Breast epithelium (tissue), 4 donors: ENCODE measurements around the gene CTCFL. TPM values are rescaled to one million over a fixed set of nuclear protein-coding genes. Genes with fewer than 3 reads are reported as not detected.

Source experiments
- DNase-seq, 2 donors: peaks; one replicate each; pipeline ENCODE4 v3.0.0-alpha.2; 2019; ENCODE audit warnings: low spot score in 2 of 2
- H3K27ac ChIP-seq, 2 donors: fragments of 200-600 bp; sonication (generic) in 1 of 2; one replicate each; pipeline ENCODE4 v1.5.1; 2016 to 2019; ENCODE audit warnings: mild to moderate bottlenecking in 1 of 2
- H3K27me3 ChIP-seq, 2 donors: fragments of 200-600 bp; sonication (generic) in 1 of 2; one replicate each; pipeline versions ENCODE4 v1.5.1 to v1.6.0; 2017 to 2019; ENCODE audit warnings: control low read depth in 1 of 2, mild to moderate bottlenecking in 1 of 2
- H3K36me3 ChIP-seq: fragments of 200-600 bp; one replicate; pipeline ENCODE4 v1.5.1; 2019
- H3K4me1 ChIP-seq, 2 donors: fragments of 200-600 bp; sonication (generic); one replicate each; pipeline ENCODE4 v1.5.1; 2016 to 2019; ENCODE audit warnings: control low read depth in 1 of 2
- H3K4me3 ChIP-seq, 3 donors: fragments of 200-600 bp; sonication (generic); 1 replicate in 2 of 3; 2 replicates in 1 of 3; pipeline ENCODE4 v1.5.1; 2016 to 2019; ENCODE audit warnings: mild to moderate bottlenecking in 3 of 3, moderate library complexity in 2 of 3
- H3K9me3 ChIP-seq, 2 donors: fragments of 200-600 bp; sonication (generic) in 1 of 2; one replicate each; pipeline ENCODE4 v1.5.1; 2016 to 2019; ENCODE audit warnings: control low read depth in 1 of 2
- POLR2A ChIP-seq: fragments of 450-650 bp; IDR thresholded peaks from one replicate; pipeline ENCODE4 v1.6.1; 2016; ENCODE audit warnings: antibody characterized with exemption, mild to moderate bottlenecking, moderate library complexity
- POLR2AphosphoS5 ChIP-seq, 3 donors: sonication (generic); formaldehyde crosslinking; IDR thresholded peaks; one replicate each; pipeline ENCODE4 v1.6.1; 2017; ENCODE audit warnings: antibody characterized with exemption in 3 of 3
- intact Hi-C: fragments of 100-400 bp; cut with DNase I; formaldehyde crosslinking; loops from one replicate; pipeline ENCODE4 v1.15.1; 2023; ENCODE audit warnings: low total_unique reads
- total RNA-seq, 3 donors: library from RNA; depleted of rRNA; stranded (reverse); fragments of >200 nt; gene quantifications; one replicate each; pipeline ENCODE4 v1.1.0, GENCODE V29; 2016
- TF ChIP-seq, protein P1 (sequence below), 3 donors: fragments of 450-650 bp; IDR thresholded peaks; one replicate each; pipeline ENCODE4 v1.5.1; 2016 to 2017; ENCODE audit warnings: antibody characterized with exemption in 3 of 3, mild to moderate bottlenecking in 3 of 3, moderate library complexity in 3 of 3

CTCFL gene
- total RNA-seq, 3 donors from 2014 or later = not detected

DNA sequence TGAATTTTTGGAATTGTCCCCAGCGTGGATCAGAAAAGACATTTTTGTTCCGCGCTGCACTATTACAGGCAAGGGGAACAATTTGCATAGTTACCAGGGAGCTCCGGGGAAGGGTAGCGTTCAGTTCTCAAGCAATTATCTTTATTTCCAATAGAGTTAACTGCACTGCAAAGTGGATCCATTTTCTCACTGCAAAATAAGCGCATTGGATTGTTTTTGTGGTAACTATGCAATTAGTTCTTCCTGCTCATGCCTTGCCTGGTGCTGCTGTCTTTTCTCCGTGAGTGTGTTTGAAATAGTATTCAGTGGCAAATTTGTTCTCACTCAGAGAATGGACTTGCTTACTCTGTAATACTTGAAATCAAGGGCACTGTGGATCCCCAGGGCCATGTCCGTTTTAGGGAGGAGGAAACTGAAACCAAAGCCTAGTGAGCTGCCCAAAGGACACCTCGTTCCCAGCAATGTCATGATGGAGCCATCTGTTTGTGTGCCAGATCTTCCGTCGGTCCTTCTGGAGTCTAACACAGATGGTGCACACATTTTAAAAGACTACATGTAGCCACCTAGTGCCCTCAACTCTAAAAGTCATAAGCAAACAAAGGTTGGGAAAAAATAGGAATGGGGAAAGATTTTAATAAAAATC lies 28.6 kb upstream of the CTCFL start:
- H3K4me1 ChIP-seq = no peaks in the 10 kb centered on the region
- intact Hi-C loops = no loop called here
- H3K4me3 ChIP-seq = no peak overlapping the region
- H3K27me3 ChIP-seq = peaks cover 0 to 14% of the 10 kb centered on the region in 2 donors
- H3K36me3 ChIP-seq = no peaks in the 10 kb centered on the region
- no peak overlapping the region for H3K27ac ChIP-seq
- DNase-seq = no peak
- no peak for TF ChIP-seq POLR2AphosphoS5 (IDR thresholded peaks at IDR 0.05)
- TF ChIP-seq POLR2A = no peak
- TF ChIP-seq, protein P1, sequence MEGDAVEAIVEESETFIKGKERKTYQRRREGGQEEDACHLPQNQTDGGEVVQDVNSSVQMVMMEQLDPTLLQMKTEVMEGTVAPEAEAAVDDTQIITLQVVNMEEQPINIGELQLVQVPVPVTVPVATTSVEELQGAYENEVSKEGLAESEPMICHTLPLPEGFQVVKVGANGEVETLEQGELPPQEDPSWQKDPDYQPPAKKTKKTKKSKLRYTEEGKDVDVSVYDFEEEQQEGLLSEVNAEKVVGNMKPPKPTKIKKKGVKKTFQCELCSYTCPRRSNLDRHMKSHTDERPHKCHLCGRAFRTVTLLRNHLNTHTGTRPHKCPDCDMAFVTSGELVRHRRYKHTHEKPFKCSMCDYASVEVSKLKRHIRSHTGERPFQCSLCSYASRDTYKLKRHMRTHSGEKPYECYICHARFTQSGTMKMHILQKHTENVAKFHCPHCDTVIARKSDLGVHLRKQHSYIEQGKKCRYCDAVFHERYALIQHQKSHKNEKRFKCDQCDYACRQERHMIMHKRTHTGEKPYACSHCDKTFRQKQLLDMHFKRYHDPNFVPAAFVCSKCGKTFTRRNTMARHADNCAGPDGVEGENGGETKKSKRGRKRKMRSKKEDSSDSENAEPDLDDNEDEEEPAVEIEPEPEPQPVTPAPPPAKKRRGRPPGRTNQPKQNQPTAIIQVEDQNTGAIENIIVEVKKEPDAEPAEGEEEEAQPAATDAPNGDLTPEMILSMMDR (IDR thresholded peaks at IDR 0.05) = no peak
- no peaks in the 10 kb centered on the region for H3K9me3 ChIP-seq

DNA sequence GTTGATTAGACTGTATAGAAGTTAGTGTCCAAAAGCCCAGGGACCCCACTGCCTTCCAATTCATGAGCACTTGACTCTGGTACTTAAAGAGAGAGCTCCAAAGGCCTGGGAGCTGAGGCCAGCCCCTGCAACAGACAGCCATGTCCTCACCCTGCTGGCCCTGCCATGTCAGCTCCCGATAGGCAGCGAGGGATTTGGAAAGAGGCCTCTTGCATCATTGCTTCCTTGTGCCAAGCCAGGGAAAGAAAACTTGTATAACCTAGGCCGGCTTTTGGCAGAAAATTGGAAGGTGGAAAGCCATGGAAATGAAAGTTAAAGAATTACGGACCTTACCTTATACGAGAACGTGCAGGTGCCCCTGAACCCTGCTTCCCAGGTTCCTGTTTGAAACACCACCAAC lies 27.5 kb upstream of the CTCFL start:
- Histone ChIP-seq H3K9me3 (no peaks in the 10 kb centered on the region), H3K4me1 (no peaks in the 10 kb centered on the region), H3K27ac (no peak overlapping the region), H3K27me3 (peaks cover 0 to 13% of the 10 kb centered on the region in 2 donors), H3K4me3 (no peak overlapping the region), H3K36me3 (no peaks in the 10 kb centered on the region)
- intact Hi-C loops = no loop called here
- TF ChIP-seq POLR2A (no peak), POLR2AphosphoS5 (IDR thresholded peaks at IDR 0.05) (no peak)
- TF ChIP-seq, protein P1 (IDR thresholded peaks at IDR 0.05) = no peak
- no peak for DNase-seq

DNA sequence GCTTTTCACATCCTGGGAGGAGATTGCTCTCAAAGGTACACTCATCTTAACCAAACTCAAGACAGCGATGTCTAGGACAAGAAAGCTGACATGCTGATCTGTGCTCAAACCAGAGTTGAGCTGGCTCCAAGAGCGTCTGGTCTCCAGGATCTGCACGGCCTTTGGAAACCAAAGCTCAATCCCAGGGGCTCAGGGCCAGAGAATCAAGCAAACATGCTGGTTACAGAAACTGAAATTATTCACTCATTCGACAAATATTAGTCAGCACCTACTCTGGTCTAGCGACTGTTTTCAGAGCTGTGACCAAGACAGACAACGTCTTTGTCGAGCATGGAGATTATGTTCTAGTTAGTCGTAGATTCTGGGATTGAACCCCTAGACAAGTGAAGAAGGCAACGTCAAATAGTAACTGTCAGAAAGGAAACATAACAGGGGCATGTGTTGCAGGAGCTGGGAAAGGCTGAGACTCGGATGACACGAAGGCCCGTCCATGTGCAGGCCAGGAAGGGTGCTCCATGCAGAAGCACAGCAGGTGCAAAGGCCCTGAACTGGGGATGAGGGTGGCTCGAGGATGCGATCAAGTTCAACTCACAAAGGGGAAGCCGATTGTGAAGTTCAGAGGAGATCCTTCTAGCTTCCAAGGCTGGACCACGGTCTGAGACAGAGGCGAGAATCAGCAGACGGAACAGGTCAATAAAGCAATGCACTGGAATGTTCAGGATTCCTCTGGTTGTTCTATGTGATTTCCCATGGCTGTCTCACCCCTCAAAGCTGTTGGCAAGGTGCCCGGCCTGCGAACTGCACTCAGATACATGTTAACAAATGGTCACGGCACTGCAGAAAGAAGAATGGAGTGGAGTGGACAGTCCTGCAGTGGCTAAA lies 23.5 kb upstream of the CTCFL start:
- no peaks in the 10 kb centered on the region for H3K9me3 ChIP-seq
- H3K36me3 ChIP-seq = no peaks in the 10 kb centered on the region
- peaks cover 0 to 4% of the 10 kb centered on the region in 2 donors for H3K27me3 ChIP-seq
- no peak overlapping the region for H3K27ac ChIP-seq
- H3K4me1 ChIP-seq = no peaks in the 10 kb centered on the region
- intact Hi-C loops = loop anchor here (5.0 kb wide), 1 partner anchor 1299 kb away; no protein-coding TSS in a partner anchor
- TF ChIP-seq POLR2AphosphoS5 (IDR thresholded peaks at IDR 0.05) (no peak), POLR2A (no peak)
- TF ChIP-seq, protein P1 (IDR thresholded peaks at IDR 0.05) = no peak
- no peak for DNase-seq
- H3K4me3 ChIP-seq = no peak overlapping the region

DNA sequence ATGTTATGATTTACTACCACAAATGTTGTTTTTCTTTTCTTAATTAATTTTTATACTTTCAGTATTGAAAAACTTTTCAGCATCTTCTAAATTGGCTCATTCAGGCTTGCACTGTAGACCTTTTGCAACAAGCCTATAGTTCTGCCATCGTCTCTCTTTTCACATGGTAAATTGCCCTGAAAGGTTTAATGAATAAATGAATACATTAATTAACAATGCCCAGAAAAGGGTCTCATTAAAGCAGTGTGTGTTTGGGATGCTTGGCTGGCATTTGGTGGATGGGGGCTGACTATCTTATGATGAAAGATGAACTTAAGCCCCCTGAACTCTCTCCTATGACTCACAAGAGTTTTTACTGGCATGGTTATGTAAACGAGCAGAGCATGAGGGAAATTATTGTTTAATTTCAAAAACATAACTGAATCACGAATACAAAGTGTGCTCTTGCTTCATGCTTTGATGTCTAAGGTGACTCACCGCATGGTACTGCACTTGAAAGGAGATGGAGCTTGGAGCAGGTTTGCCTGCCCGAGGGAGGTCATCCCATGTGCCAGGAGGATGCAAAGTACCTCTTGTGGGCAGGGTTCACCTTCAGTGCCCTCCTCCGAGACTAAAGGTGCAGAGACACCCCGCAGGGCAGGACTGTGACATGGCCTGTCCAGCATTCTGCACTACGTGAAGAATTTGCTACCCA lies 22.2 kb upstream of the CTCFL start:
- intact Hi-C loops = loop anchor here (5.0 kb wide), 1 partner anchor 1300 kb away; no protein-coding TSS in a partner anchor
- TF ChIP-seq POLR2A (no peak), POLR2AphosphoS5 (IDR thresholded peaks at IDR 0.05) (no peak)
- TF ChIP-seq, protein P1 (IDR thresholded peaks at IDR 0.05) = no peak
- H3K4me3 ChIP-seq = no peak overlapping the region
- no peak for DNase-seq
- H3K27me3 ChIP-seq = peaks cover 0 to 4% of the 10 kb centered on the region in 2 donors
- no peaks in the 10 kb centered on the region for H3K36me3 ChIP-seq
- no peaks in the 10 kb centered on the region for H3K4me1 ChIP-seq
- no peak overlapping the region for H3K27ac ChIP-seq
- H3K9me3 ChIP-seq = no peaks in the 10 kb centered on the region
